Nephron (organoid): ENCODE measurements around the gene RBP5.

Experiments used
- H3K27ac Mint-ChIP-seq, 3 experiments: 2 replicates each; pipeline ENCODE4 v1.8.0; 2020; ENCODE audit warnings: mixed read lengths in 3 of 3, mild to moderate bottlenecking in 2 of 3, moderate library complexity in 1 of 3
- H3K27me3 Mint-ChIP-seq: 2 replicates; pipeline ENCODE4 v1.8.0; 2021; ENCODE audit warnings: low read depth, mild to moderate bottlenecking, moderate library complexity, mixed read lengths
- H3K36me3 Mint-ChIP-seq: 2 replicates; pipeline ENCODE4 v1.8.0; 2020; ENCODE audit warnings: low read depth, mixed read lengths
- H3K4me1 Mint-ChIP-seq: 2 replicates; pipeline ENCODE4 v1.8.0; 2020; ENCODE audit warnings: mixed read lengths
- H3K4me3 Mint-ChIP-seq, 3 experiments: 2 replicates each; pipeline ENCODE4 v1.8.0; 2020; ENCODE audit warnings: mild to moderate bottlenecking in 3 of 3, mixed read lengths in 3 of 3, moderate library complexity in 2 of 3
- H3K9me3 Mint-ChIP-seq: 2 replicates; pipeline ENCODE4 v1.8.0; 2020; ENCODE audit warnings: mixed read lengths
- TF ChIP-seq, protein P1 (sequence below), 3 experiments: fragments of 200-600 bp; sonication (generic); IDR thresholded peaks; one replicate each; pipeline ENCODE4 v1.5.0; 2021; ENCODE audit warnings: antibody characterized with exemption in 3 of 3; ENCODE audit not compliant: unreplicated experiment in 3 of 3

The RBP5 gene

GRCh38 chr12:7128681-7129286 is at the start of gene RBP5:
RBP5 (minus strand) TSS chr12:7128889; CDS start chr12:7128775, 114 bp downstream.
- TF ChIP-seq, protein P1, sequence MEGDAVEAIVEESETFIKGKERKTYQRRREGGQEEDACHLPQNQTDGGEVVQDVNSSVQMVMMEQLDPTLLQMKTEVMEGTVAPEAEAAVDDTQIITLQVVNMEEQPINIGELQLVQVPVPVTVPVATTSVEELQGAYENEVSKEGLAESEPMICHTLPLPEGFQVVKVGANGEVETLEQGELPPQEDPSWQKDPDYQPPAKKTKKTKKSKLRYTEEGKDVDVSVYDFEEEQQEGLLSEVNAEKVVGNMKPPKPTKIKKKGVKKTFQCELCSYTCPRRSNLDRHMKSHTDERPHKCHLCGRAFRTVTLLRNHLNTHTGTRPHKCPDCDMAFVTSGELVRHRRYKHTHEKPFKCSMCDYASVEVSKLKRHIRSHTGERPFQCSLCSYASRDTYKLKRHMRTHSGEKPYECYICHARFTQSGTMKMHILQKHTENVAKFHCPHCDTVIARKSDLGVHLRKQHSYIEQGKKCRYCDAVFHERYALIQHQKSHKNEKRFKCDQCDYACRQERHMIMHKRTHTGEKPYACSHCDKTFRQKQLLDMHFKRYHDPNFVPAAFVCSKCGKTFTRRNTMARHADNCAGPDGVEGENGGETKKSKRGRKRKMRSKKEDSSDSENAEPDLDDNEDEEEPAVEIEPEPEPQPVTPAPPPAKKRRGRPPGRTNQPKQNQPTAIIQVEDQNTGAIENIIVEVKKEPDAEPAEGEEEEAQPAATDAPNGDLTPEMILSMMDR (IDR thresholded peaks at IDR 0.05; ENCODE audit: unreplicated experiment in 3 of 3), result no peak
- Mint-ChIP-seq H3K9me3 (no peaks in the 10 kb centered on the region), H3K4me1 (peaks cover 39% of the 10 kb centered on the region), H3K4me3 (peak within 1 kb of the TSS; percentile 90 to 99 (median 91)), H3K36me3 (peaks cover 6% of the 10 kb centered on the region), H3K27me3 (peaks cover 9% of the 10 kb centered on the region), H3K27ac (peak within 1 kb of the TSS; percentile 59 to 86 (median 84))

- Mint-ChIP-seq H3K9me3 (peaks cover 11% of the 10 kb centered on the region), H3K36me3 (no peaks in the 10 kb centered on the region), H3K4me3 (no peak overlapping the region), H3K27ac (no peak overlapping the region), H3K27me3 (peaks cover 7% of the 10 kb centered on the region), H3K4me1 (no peaks in the 10 kb centered on the region)
- TF ChIP-seq, protein P1 (IDR thresholded peaks at IDR 0.05; ENCODE audit: unreplicated experiment in 3 of 3), result no peak
Measured at GRCh38 chr12:7178481-7178880, 49.8 kb upstream of the RBP5 start.

DNA sequence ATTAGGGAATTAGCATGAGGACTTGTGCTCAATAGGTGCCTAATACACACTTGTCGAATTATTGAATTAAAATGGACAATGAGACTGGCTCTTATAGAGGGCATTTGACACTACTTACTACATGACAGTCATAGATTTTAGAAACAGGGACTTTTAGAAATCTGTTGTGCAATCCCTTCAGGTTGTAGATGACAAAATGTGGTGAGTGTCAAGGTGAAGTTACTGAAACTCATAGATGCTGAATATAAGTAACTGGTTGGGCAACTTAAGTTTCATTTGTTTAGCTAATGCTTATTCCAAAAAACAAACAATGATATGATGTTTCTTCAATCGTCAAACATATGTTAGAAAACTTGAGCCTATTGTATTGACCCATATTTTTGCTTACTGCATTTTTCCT is 47.9 kb upstream of the RBP5 start:
- no peaks in the 10 kb centered on the region for H3K4me1 Mint-ChIP-seq
- TF ChIP-seq, protein P1 (IDR thresholded peaks at IDR 0.05; ENCODE audit: unreplicated experiment in 3 of 3), result no peak
- no peaks in the 10 kb centered on the region for H3K36me3 Mint-ChIP-seq
- no peak overlapping the region for H3K4me3 Mint-ChIP-seq
- H3K27me3 Mint-ChIP-seq, result peaks cover 7% of the 10 kb centered on the region
- H3K9me3 Mint-ChIP-seq, result peaks cover 21% of the 10 kb centered on the region
- no peak overlapping the region for H3K27ac Mint-ChIP-seq

DNA sequence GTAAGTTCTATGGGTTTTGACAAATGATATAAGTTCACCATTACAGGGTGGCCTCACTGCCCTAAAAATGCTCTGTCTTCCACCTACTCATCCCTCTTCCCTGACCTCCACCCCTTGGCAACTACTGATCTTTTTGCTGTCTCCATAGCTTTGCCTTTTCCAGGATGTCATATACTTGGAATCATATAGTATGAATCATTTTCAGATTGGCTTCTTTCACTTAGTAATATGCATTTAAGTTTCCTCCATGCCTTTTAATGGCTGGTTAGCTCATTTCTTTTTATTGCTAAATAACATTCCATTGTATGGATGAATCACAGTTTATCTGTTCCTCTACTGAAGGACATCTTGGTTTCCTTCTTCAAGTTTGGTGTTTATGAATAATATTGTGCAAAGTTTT is 46.8 kb upstream of the RBP5 start:
- TF ChIP-seq, protein P1 (IDR thresholded peaks at IDR 0.05; ENCODE audit: unreplicated experiment in 3 of 3), result no peak
- Mint-ChIP-seq H3K4me1 (no peaks in the 10 kb centered on the region), H3K9me3 (peaks cover 28% of the 10 kb centered on the region), H3K27me3 (peaks cover 3% of the 10 kb centered on the region), H3K36me3 (no peaks in the 10 kb centered on the region), H3K27ac (no peak overlapping the region), H3K4me3 (no peak overlapping the region)

- Mint-ChIP-seq H3K4me3 (no peak overlapping the region), H3K4me1 (no peaks in the 10 kb centered on the region), H3K9me3 (peaks cover 54% of the 10 kb centered on the region), H3K36me3 (peaks cover 3% of the 10 kb centered on the region), H3K27me3 (peaks cover 7% of the 10 kb centered on the region), H3K27ac (no peak overlapping the region)
- TF ChIP-seq, protein P1 (IDR thresholded peaks at IDR 0.05; ENCODE audit: unreplicated experiment in 3 of 3), result no peak
Measured at GRCh38 chr12:7171854-7172253, 43.2 kb upstream of the RBP5 start.

DNA sequence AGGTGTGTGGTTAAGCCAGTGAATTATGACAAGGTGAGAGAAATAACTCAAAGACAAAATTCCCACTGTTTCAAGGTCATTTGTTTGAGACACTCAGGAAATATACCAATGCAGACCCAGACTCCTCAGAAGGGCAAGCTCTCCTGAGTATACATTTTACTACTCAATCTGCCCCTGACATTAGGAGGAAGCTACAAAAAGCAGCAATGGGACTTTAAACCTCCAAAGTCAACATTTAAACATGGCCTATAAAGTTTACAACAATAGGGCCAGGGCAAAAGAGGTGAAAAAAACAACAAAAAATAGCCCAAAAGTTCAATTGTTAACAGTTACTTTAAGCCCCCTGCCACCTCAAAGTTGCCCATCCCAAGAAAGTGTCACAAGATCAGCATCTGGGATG is 41.3 kb upstream of the RBP5 start:
- H3K9me3 Mint-ChIP-seq, result peaks cover 62% of the 10 kb centered on the region
- no peak overlapping the region for H3K4me3 Mint-ChIP-seq
- peaks cover 4% of the 10 kb centered on the region for H3K27me3 Mint-ChIP-seq
- H3K4me1 Mint-ChIP-seq, result no peaks in the 10 kb centered on the region
- peaks cover 3% of the 10 kb centered on the region for H3K36me3 Mint-ChIP-seq
- no peak overlapping the region for H3K27ac Mint-ChIP-seq
- TF ChIP-seq, protein P1 (IDR thresholded peaks at IDR 0.05; ENCODE audit: unreplicated experiment in 3 of 3), result no peak
